Measurements from ENCODE around the gene AGXT.

GRCh38 chr2:240888130-240888889 is 19.7 kb downstream of the AGXT start:
- TF ChIP-seq POLR2A (IDR thresholded peaks at IDR 0.05) (no peak), CTCF (IDR thresholded peaks at IDR 0.05) (no peak), EP300 (IDR thresholded peaks at IDR 0.05) (no peak)
